ENCODE data around the gene NUP210.

DNA sequence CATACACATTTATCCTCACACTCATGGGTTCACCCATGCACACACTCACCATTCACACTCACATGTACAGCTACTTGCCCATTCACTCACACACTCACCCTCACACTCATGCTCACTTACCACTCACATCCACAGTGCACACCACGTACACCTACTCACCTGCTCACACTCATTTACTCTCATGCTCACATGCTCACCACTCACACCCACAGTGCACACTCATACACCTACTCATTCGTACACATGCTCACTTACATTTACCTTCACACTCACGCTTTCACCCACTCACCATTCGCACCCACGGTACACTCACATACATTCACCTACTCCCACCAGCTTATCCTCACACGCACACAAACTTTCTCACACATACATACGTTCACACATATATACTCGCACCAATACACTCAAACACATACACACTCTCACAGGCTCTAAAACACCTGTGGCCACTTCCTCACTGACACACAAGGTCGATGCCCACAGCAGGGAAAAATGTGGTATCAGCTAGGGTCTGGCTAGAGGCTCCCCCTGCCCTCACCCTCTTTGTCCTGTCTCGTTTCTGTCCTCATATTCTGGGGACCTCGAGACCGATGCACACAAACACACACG lies 46.0 kb downstream of the NUP210 start:
- TF ChIP-seq, protein P1, sequence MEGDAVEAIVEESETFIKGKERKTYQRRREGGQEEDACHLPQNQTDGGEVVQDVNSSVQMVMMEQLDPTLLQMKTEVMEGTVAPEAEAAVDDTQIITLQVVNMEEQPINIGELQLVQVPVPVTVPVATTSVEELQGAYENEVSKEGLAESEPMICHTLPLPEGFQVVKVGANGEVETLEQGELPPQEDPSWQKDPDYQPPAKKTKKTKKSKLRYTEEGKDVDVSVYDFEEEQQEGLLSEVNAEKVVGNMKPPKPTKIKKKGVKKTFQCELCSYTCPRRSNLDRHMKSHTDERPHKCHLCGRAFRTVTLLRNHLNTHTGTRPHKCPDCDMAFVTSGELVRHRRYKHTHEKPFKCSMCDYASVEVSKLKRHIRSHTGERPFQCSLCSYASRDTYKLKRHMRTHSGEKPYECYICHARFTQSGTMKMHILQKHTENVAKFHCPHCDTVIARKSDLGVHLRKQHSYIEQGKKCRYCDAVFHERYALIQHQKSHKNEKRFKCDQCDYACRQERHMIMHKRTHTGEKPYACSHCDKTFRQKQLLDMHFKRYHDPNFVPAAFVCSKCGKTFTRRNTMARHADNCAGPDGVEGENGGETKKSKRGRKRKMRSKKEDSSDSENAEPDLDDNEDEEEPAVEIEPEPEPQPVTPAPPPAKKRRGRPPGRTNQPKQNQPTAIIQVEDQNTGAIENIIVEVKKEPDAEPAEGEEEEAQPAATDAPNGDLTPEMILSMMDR (IDR thresholded peaks at IDR 0.05 in 4 of 5, conservative IDR thresholded peaks at IDR 0.05 in 1 of 5) = no peak
- TF ChIP-seq POLR2A (IDR thresholded peaks at IDR 0.05) = no peak
